GM20000 (cell line): ENCODE measurements around the gene SLC11A1.

ENCODE experiments used
- DNase-seq: peaks from one replicate; pipeline ENCODE4 v3.0.0; 2012; ENCODE audit warnings: low spot score
- CTCF ChIP-seq: IDR thresholded peaks from 2 replicates; pipeline ENCODE4 v1.5.1; 2012; ENCODE audit warnings: mild to moderate bottlenecking, control low read depth; ENCODE audit errors: extremely low read depth, missing control alignments

Gene SLC11A1

GRCh38 chr2:218397820-218398436, 15.9 kb downstream of the SLC11A1 start:
- TF ChIP-seq CTCF, result no peak

GRCh38 chr2:218398437-218399390, 16.6 kb downstream of the SLC11A1 start:
- DNase-seq, result peak; percentile 90
- no peak for TF ChIP-seq CTCF

More at GRCh38 chr2:218397820-218398436, 15.9 kb downstream of the SLC11A1 start:
- peak; percentile 83 for DNase-seq

- TF ChIP-seq CTCF, result no peak
- peak; percentile 94 for DNase-seq
Measured at GRCh38 chr2:218399391-218400166, 17.5 kb downstream of the SLC11A1 start, which contains the start of gene CTDSP1. Gene CTDSP1, plus strand, starts transcription at chr2:218399868. Its CDS starts 223 bp downstream, at chr2:218400091.

GRCh38 chr2:218400167-218400929, 18.3 kb downstream of the SLC11A1 start:
- peak; percentile 60 for DNase-seq
- no peak for TF ChIP-seq CTCF

- TF ChIP-seq CTCF, result no peak
- no peak for DNase-seq
Measured at GRCh38 chr2:218400930-218401881, 19.1 kb downstream of the SLC11A1 start.

- DNase-seq, result no peak
- TF ChIP-seq CTCF, result no peak
Measured at GRCh38 chr2:218401890-218402289, 19.8 kb downstream of the SLC11A1 start.
